ENCODE results near the gene HSPA12A.

- no peak for TF ChIP-seq CTCF (IDR thresholded peaks at IDR 0.05)
- no peak for TF ChIP-seq POLR2A (IDR thresholded peaks at IDR 0.05)
Observed at GRCh38 chr10:116769368-116769767, 27.0 kb upstream of the HSPA12A start.
